Breast epithelium (tissue), 4 donors: ENCODE results near the gene PGM2. TPM values are rescaled to one million over a fixed set of nuclear protein-coding genes. Genes with fewer than 3 reads are reported as not detected.
"Not testable (repeated sequence)": the region's sequence is repeated elsewhere in the genome, so short reads cannot be mapped to it uniquely, and the experiment has no call there.

Experiments used
- DNase-seq, 2 donors: peaks; one replicate each; pipeline ENCODE4 v3.0.0-alpha.2; 2019; ENCODE audit warnings: low spot score in 2 of 2
- H3K27ac ChIP-seq, 2 donors: fragments of 200-600 bp; sonication (generic) in 1 of 2; one replicate each; pipeline ENCODE4 v1.5.1; 2016 to 2019; ENCODE audit warnings: mild to moderate bottlenecking in 1 of 2
- H3K27me3 ChIP-seq, 2 donors: fragments of 200-600 bp; sonication (generic) in 1 of 2; one replicate each; pipeline versions ENCODE4 v1.5.1 to v1.6.0; 2017 to 2019; ENCODE audit warnings: control low read depth in 1 of 2, mild to moderate bottlenecking in 1 of 2
- H3K36me3 ChIP-seq: fragments of 200-600 bp; one replicate; pipeline ENCODE4 v1.5.1; 2019
- H3K4me1 ChIP-seq, 2 donors: fragments of 200-600 bp; sonication (generic); one replicate each; pipeline ENCODE4 v1.5.1; 2016 to 2019; ENCODE audit warnings: control low read depth in 1 of 2
- H3K4me3 ChIP-seq, 3 donors: fragments of 200-600 bp; sonication (generic); 1 replicate in 2 of 3; 2 replicates in 1 of 3; pipeline ENCODE4 v1.5.1; 2016 to 2019; ENCODE audit warnings: mild to moderate bottlenecking in 3 of 3, moderate library complexity in 2 of 3
- H3K9me3 ChIP-seq, 2 donors: fragments of 200-600 bp; sonication (generic) in 1 of 2; one replicate each; pipeline ENCODE4 v1.5.1; 2016 to 2019; ENCODE audit warnings: control low read depth in 1 of 2
- CTCF ChIP-seq, 3 donors: fragments of 450-650 bp; IDR thresholded peaks; one replicate each; pipeline ENCODE4 v1.5.1; 2016 to 2017; ENCODE audit warnings: antibody characterized with exemption in 3 of 3, mild to moderate bottlenecking in 3 of 3, moderate library complexity in 3 of 3
- POLR2A ChIP-seq: fragments of 450-650 bp; IDR thresholded peaks from one replicate; pipeline ENCODE4 v1.6.1; 2016; ENCODE audit warnings: antibody characterized with exemption, mild to moderate bottlenecking, moderate library complexity
- POLR2AphosphoS5 ChIP-seq, 3 donors: sonication (generic); formaldehyde crosslinking; IDR thresholded peaks; one replicate each; pipeline ENCODE4 v1.6.1; 2017; ENCODE audit warnings: antibody characterized with exemption in 3 of 3
- intact Hi-C: fragments of 100-400 bp; cut with DNase I; formaldehyde crosslinking; loops from one replicate; pipeline ENCODE4 v1.15.1; 2023; ENCODE audit warnings: low total_unique reads
- total RNA-seq, 3 donors: library from RNA; depleted of rRNA; stranded (reverse); fragments of >200 nt; gene quantifications; one replicate each; pipeline ENCODE4 v1.1.0, GENCODE V29; 2016

Gene PGM2
- 10 to 100 TPM; 11.0 to 26.2 (median 21.3) TPM for total RNA-seq

DNA sequence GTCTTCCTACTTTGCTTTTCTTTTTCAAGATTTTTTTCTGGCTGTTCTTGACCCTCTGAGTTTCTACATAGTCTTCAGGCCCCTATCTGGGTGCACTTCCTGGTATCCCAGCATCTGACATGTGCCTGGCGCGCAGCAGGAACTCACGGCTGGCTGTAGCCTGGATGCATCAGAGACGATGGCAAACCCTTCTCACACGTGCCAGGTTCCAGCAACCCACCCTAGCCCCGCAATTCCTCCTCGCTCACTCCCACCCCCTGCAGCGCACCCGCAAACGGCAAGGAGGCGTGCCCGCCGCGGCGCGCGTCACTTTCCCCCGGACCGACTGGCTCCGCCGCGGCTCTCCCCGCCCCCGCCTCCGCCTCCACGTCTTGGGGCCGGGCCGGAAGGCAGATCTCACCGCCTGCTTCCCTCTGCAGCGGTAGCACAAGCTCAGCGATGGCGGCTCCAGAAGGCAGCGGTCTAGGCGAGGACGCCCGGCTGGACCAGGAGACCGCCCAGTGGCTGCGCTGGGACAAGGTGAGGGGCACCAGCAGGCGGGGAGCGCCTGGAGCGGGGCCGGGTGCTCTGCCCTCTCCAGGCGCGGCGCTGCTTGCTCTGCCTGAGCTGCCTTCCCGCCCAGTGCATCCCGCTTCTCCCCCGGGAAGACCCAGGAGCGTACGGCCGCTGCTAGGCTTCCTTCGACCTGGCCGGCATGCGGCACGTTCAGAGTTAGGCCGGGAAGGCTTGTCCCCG, at the start of gene PGM2:
PGM2 (plus strand) TSS at position 392 of the 735 bp plus-strand sequence; CDS start at position 439, 47 bp downstream.
- intact Hi-C loops: no loop called here
- Histone ChIP-seq H3K36me3 (no peaks in the 10 kb centered on the region), H3K27ac (peak within 1 kb of the TSS; percentile 84 to 85), H3K27me3 (no peaks in the 10 kb centered on the region), H3K4me3 (peak within 1 kb of the TSS; percentile 71 to 92 (median 82)), H3K4me1 (no peaks in the 10 kb centered on the region), H3K9me3 (no peaks in the 10 kb centered on the region)
- no peak for TF ChIP-seq POLR2A
- TF ChIP-seq POLR2AphosphoS5 (IDR thresholded peaks at IDR 0.05): peak; percentile 33 to 78 (median 64)
- DNase-seq: peak; percentile 74 to 82

DNA sequence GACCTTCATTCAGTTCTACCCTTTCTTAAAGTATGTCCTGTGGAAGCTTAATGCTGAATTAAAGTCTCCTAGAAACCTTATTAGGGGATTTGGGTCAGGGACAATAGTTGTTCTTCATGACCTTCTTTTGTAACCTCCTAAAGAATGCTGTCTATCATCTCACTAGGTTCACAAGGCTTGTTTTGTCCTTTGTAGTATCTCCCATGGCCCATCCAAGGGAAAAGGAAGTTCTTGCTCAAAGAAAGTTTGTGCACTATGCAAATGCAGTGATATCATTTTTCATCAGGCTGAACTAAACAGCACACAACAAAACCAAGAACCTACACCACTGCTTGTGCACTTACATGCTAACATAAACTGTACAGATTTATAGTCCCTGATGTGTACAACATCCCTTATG, 46.6 kb upstream of the PGM2 start:
- Histone ChIP-seq H3K27me3 (no peaks in the 10 kb centered on the region), H3K4me3 (no peak overlapping the region), H3K9me3 (no peaks in the 10 kb centered on the region), H3K36me3 (no peaks in the 10 kb centered on the region), H3K27ac (no peak overlapping the region), H3K4me1 (no peaks in the 10 kb centered on the region)
- intact Hi-C loops: no loop called here
- TF ChIP-seq POLR2A (no peak), CTCF (IDR thresholded peaks at IDR 0.05) (no peak), POLR2AphosphoS5 (IDR thresholded peaks at IDR 0.05) (no peak)
- no peak for DNase-seq

DNA sequence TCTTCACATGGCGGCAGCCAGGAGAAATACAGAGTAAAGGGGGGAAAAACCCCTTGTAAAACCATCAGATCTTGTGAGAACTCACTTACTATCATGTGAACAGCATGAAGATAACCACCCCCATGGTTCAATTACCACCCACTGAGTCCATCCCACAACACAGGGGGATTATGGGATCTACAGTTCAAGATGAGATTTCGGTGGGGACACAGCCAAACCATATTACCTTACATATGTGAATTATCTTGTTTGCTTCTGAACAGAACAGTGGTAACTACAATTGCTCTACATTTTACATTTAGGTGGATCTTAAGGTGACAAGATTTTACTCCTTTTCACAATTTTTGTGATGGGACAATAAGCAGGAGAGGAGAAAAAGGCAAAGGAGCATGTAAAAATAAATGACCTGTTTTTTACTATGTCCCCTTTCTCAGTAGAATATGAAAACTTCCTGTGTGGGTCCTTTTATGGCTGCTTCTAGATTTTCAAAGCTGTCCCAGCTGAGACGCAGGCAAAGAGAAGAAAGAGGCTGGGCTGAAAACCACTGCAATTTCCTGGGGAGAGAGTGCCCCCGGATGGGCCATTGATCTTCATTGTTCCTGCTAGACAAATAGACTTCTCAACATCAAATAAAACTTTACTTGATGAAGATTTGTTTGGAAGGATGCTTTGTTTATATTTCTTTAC, 45.9 kb upstream of the PGM2 start:
- no peak for DNase-seq
- intact Hi-C loops: no loop called here
- Histone ChIP-seq H3K4me1 (no peaks in the 10 kb centered on the region), H3K27me3 (no peaks in the 10 kb centered on the region), H3K36me3 (no peaks in the 10 kb centered on the region), H3K9me3 (no peaks in the 10 kb centered on the region), H3K27ac (no peak overlapping the region), H3K4me3 (no peak overlapping the region)
- TF ChIP-seq POLR2AphosphoS5 (IDR thresholded peaks at IDR 0.05) (no peak), CTCF (IDR thresholded peaks at IDR 0.05) (no peak)

DNA sequence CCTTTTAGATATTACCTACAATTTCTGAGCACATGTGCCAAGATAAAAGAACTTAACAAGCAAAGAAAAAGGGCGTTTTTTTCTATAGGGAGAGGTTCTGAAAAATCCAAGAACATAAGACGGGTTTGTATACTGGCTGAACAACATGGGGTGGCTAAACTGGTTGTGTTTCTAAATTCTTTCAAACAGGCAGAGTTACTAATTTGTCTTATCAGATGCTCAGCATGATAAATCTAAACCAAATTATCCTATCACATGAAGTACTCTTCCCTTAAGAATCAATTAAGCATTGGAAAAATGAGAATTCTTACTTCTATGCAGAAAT, 45.4 kb upstream of the PGM2 start:
- intact Hi-C loops: no loop called here
- no peaks in the 10 kb centered on the region for H3K9me3 ChIP-seq
- no peaks in the 10 kb centered on the region for H3K27me3 ChIP-seq

GRCh38 chr4:37786267-37786666, 40.2 kb upstream of the PGM2 start:
- DNase-seq, H3K36me3 ChIP-seq, H3K4me3 ChIP-seq, intact Hi-C loops, H3K9me3 ChIP-seq, H3K4me1 ChIP-seq, H3K27me3 ChIP-seq, H3K27ac ChIP-seq: not testable (repeated sequence)

More for the DNA sequence above, 45.4 kb upstream of the PGM2 start:
- Histone ChIP-seq H3K27ac (no peak overlapping the region), H3K4me3 (no peak overlapping the region), H3K36me3 (no peaks in the 10 kb centered on the region), H3K4me1 (no peaks in the 10 kb centered on the region)
- TF ChIP-seq CTCF (IDR thresholded peaks at IDR 0.05) (no peak), POLR2AphosphoS5 (IDR thresholded peaks at IDR 0.05) (no peak), POLR2A (no peak)
- no peak for DNase-seq

DNA sequence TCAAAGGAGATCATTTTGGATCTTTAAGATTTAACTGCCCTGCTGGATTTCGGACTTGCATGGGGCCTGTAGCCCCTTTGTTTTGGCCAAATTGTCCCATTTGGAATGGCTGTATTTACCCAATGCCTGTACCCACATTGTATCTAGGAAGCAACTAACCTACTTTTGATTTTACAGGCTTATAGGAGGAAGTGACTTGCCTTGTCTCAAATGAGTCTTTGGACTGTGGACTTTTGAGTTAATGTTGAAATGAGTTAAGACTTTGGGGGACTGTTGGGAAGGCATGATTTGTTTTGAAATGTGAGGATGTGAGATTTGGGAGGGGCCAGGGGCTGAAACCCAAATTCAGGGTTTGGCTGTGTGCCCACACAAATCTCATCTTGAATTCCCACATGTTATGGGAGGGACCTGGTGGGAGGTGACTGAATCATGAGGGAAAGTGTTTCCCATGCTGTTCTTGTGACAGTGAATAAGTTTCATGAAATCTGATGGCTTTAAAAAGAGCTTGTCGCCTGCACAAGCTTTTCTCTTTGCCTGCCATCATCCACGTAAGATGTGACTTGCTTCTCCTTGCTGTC, 38.5 kb upstream of the PGM2 start:
- H3K4me3 ChIP-seq, H3K9me3 ChIP-seq, intact Hi-C loops, DNase-seq, H3K27me3 ChIP-seq, H3K4me1 ChIP-seq, H3K36me3 ChIP-seq, H3K27ac ChIP-seq: not testable (repeated sequence)
